ENCODE measurements around the gene TACC2. TPM values are rescaled to one million over a fixed set of nuclear protein-coding genes. Genes with fewer than 3 reads are reported as not detected.
A peak's percentile ranks its signal among the peaks of the same experiment; 100 is the strongest.
"Not testable (repeated sequence)": the region's sequence is repeated elsewhere in the genome, so short reads cannot be mapped to it uniquely, and the experiment has no call there.

TACC2 gene
- total RNA-seq, 2 donors from 2014 or later: 0.19 TPM; not detected in 1

DNA sequence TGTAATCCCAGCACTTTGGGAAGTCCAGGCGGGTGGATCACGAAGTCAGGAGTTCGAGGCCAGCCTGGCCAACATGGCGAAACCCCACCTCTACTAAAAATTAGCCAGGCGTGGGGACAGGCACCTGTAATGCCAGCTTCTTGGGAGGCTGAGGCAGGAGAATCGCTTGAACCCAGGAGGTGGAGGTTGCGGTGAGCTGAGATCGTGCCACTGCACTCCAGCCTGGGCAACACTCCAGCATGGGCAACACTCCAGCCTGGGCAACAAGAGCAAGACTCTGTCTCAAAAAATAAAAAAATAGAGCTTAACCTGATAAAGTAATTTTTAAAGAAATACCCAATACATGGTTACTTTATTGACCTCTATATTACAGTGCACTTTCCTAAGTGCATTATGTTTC is 19.9 kb upstream of the TACC2 start:
- ATAC-seq (replicated peaks in 1 of 2); H3K27ac Mint-ChIP-seq; H3K9me3 Mint-ChIP-seq; H3K4me1 Mint-ChIP-seq (ENCODE audit: low read depth); H3K27me3 Mint-ChIP-seq (ENCODE audit: low read depth); DNase-seq; H3K4me3 Mint-ChIP-seq: not testable (repeated sequence)
- H3K36me3 Mint-ChIP-seq (ENCODE audit: insufficient read depth in 2 of 2): peaks cover 0 to 14% of the 10 kb centered on the region in 2 donors

DNA sequence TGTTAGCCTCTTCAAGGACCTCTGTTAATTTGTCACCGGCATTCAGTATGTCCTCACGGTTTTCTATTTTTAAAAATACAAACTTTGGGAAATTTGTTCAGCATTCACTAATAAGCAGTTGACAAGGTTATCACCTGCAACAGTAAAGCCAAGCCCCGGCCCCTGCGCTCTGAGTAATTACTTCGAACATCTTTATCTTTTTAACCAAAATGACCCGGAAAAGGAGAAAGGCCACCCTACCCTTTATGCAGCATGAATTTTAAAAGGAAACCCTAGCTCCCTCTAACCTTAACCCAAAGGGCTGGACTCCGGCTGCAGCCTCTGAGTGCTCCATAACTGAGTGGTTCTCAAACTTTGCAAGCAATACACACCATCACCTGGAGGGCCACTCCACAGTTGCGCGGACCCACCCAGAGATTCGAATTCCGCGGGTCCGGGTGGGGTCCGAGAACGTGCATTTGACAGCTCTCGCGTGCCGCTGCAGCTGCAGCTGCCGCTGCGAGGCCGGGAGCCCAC is 14.9 kb upstream of the TACC2 start:
- peaks cover 1 to 8% of the 10 kb centered on the region in 2 donors for H3K36me3 Mint-ChIP-seq (ENCODE audit: insufficient read depth in 2 of 2)
- H3K27ac Mint-ChIP-seq: peak overlapping the region; percentile 33
- H3K4me3 Mint-ChIP-seq: peak overlapping the region; percentile 90 to 96
- H3K4me1 Mint-ChIP-seq (ENCODE audit: low read depth): peaks cover 6% of the 10 kb centered on the region
- no peaks in the 10 kb centered on the region for H3K27me3 Mint-ChIP-seq (ENCODE audit: low read depth)
- DNase-seq (no peak), ATAC-seq (replicated peaks in 1 of 2) (peak in 1 of 2 donors; percentile 12)
- peaks cover 0 to 6% of the 10 kb centered on the region in 2 donors for H3K9me3 Mint-ChIP-seq

DNA sequence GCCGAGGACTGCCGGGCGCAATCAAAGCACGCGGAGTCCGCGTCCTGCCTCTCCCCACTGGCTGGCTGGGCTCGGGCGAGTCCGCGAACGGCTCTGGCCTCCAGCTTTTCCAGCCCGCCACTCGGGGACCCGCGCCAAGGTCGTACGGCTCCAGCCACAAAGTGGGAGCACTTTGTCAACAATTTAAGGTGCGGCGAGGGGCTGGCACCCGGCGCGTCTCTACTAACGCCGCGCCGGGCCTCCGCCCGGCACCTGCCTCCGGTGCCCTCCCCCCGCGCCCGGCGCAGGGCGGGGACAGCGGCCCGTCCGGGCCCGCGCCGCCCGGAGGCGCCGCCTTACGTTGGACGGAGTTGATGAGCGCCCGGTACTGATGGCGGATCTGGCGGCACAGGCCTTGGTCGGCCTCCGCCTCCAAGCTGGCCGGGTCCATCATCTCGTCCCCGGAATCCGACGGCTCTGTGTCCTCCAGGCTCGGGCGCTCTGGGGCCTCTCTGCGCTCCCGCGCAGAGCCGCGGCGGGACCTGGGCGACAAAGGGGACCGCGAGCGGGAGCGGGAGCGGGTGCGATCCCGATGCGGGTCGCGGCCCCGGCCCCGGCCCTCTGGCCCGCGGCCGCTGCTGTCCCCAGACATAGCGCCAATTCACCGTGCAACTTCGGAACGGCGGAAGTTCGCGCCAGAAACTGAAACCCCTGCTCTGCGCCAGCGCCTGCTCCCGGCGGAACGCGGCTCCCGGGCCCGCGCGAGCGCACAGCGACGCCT is 14.2 kb upstream of the TACC2 start, which contains the start of gene NSMCE4A:
NSMCE4A (minus strand) TSS at position 683 of the 760 bp plus-strand sequence; CDS start at position 631, 52 bp downstream.
- DNase-seq: peak; percentile 81 to 83
- Mint-ChIP-seq H3K27ac (peak within 1 kb of the TSS; percentile 33), H3K4me1 (ENCODE audit: low read depth) (peaks cover 6% of the 10 kb centered on the region), H3K27me3 (ENCODE audit: low read depth) (no peaks in the 10 kb centered on the region), H3K9me3 (peaks cover 0 to 6% of the 10 kb centered on the region in 2 donors), H3K4me3 (peak within 1 kb of the TSS; percentile 90 to 96), H3K36me3 (ENCODE audit: insufficient read depth in 2 of 2) (peaks cover 1 to 8% of the 10 kb centered on the region in 2 donors)
- ATAC-seq (replicated peaks in 1 of 2): peak; percentile 91 to 93

DNA sequence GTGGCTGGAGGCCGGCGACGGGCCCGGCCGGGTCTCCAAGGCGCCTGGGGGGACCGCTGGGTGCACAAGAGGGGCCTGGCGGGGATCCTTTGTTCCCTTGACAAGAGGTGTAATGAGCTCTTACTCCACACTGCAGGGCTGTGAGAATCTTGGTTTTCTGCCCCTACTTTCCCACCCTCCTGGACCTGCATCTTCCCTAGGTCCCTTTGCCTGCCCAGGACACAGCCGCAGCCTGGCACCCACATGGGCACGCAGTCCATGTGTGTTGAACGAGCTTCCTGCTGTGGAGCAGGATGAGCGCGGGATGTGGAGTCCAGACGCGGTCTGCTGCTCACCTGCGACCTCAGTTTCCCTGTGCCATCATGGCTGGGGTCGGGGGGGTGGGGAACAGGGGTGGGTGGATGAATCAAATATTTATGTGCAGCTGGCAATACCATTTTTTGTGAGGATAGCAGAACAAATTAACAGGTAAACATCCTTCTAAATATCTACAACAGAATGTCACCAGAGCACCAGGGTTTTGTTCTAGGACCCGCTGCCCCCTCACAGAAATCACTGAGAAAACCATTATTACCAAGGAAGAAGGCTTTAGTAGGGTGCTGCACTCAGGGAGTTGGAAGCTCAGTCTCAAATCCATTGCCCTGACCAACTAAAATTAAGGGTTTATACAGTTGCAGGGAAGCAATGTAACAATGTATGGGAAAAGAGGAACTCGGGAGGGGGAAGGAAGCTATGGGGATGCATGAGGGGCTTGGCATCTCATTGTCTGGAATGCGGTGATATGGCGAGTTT is 13.5 kb upstream of the TACC2 start:
- no peak overlapping the region for H3K27ac Mint-ChIP-seq
- H3K4me3 Mint-ChIP-seq: peak overlapping the region; percentile 61 to 69
- H3K4me1 Mint-ChIP-seq (ENCODE audit: low read depth): peaks cover 6% of the 10 kb centered on the region
- H3K27me3 Mint-ChIP-seq (ENCODE audit: low read depth): no peaks in the 10 kb centered on the region
- no peak for DNase-seq
- peaks cover 0 to 6% of the 10 kb centered on the region in 2 donors for H3K9me3 Mint-ChIP-seq
- ATAC-seq (replicated peaks in 1 of 2): peak in 1 of 2 donors; percentile 15
- peaks cover 1 to 8% of the 10 kb centered on the region in 2 donors for H3K36me3 Mint-ChIP-seq (ENCODE audit: insufficient read depth in 2 of 2)

DNA sequence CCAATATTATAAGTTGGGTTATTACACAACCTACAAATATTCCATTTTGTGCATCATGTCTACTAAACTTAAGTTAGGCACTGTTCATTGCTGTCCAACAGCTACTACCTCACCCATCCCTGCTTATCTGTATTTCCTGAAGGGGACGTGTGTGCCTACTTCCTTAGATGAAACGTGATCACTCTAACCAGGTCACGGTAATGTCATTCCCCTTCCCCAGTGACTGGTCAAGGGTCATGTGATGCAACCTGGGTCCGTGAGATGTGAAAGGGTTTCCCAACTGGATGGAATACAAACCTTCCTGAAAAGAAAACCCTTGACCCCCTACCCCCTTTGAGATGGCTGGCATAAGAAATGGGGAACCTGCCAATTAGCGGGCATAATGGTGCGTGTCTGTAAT is 12.4 kb upstream of the TACC2 start:
- no peak for ATAC-seq (replicated peaks in 1 of 2)
- H3K4me1 Mint-ChIP-seq (ENCODE audit: low read depth): peaks cover 6% of the 10 kb centered on the region
- no peak for DNase-seq
- no peak overlapping the region for H3K4me3 Mint-ChIP-seq
- peaks cover 8% of the 10 kb centered on the region for H3K27me3 Mint-ChIP-seq (ENCODE audit: low read depth)
- peaks cover 1 to 6% of the 10 kb centered on the region in 2 donors for H3K9me3 Mint-ChIP-seq
- no peak overlapping the region for H3K27ac Mint-ChIP-seq
- H3K36me3 Mint-ChIP-seq (ENCODE audit: insufficient read depth in 2 of 2): peaks cover 1 to 4% of the 10 kb centered on the region in 2 donors

DNA sequence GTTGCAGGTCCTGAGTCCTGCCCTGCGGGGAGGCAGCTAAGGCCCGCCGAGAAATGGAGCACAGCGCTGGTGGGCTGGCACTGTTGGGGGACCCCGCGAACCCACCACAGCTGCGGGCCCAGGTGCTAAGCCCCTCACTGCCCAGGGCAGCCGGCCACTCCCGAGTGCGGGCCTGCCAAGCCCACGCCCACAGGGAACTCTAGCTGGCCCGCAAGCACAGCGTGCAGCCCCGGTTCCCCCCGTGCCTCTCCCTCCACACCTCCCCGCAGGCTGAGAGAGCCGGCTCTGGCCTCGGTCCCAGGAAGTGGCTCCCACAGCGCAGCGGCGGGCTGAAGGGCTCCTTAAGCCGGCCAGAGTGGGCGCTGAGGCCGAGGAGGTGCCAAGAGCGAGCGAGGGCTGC is 10.5 kb upstream of the TACC2 start:
- ATAC-seq (replicated peaks in 1 of 2): no peak

DNA sequence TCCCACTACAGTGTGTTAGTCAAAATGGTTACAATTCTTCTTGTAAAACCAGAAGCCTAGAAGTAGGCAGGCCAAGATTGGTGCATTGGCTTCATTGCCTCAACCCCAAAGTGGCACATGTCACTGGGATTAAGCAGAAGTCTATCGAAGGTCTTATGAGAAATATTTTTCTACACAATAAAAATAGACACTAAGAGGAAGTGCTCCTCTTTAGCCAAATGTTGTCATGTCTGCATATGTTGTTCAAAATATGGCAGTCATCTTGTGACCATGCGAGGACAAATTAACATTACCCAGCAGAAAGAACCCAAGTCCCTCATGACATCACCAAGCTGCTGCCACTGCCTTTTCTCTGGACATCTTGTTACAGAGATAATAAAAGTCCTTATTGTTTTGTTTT is 7.6 kb upstream of the TACC2 start:
- DNase-seq (no peak), ATAC-seq (replicated peaks in 1 of 2) (no peak)
- peaks cover 8% of the 10 kb centered on the region for H3K27me3 Mint-ChIP-seq (ENCODE audit: low read depth)
- peaks cover 6 to 15% of the 10 kb centered on the region in 2 donors for H3K9me3 Mint-ChIP-seq
- H3K36me3 Mint-ChIP-seq (ENCODE audit: insufficient read depth in 2 of 2): peaks cover 12 to 13% of the 10 kb centered on the region in 2 donors
- H3K4me1 Mint-ChIP-seq (ENCODE audit: low read depth): no peaks in the 10 kb centered on the region
- H3K4me3 Mint-ChIP-seq: no peak overlapping the region
- H3K27ac Mint-ChIP-seq: no peak overlapping the region

More for the DNA sequence above, 10.5 kb upstream of the TACC2 start:
- H3K9me3 Mint-ChIP-seq: peaks cover 3 to 8% of the 10 kb centered on the region in 2 donors
- peaks cover 2% of the 10 kb centered on the region for H3K4me1 Mint-ChIP-seq (ENCODE audit: low read depth)
- no peak overlapping the region for H3K4me3 Mint-ChIP-seq
- peaks cover 1 to 4% of the 10 kb centered on the region in 2 donors for H3K36me3 Mint-ChIP-seq (ENCODE audit: insufficient read depth in 2 of 2)
- H3K27me3 Mint-ChIP-seq (ENCODE audit: low read depth): peaks cover 8% of the 10 kb centered on the region
- no peak for DNase-seq
- no peak overlapping the region for H3K27ac Mint-ChIP-seq

DNA sequence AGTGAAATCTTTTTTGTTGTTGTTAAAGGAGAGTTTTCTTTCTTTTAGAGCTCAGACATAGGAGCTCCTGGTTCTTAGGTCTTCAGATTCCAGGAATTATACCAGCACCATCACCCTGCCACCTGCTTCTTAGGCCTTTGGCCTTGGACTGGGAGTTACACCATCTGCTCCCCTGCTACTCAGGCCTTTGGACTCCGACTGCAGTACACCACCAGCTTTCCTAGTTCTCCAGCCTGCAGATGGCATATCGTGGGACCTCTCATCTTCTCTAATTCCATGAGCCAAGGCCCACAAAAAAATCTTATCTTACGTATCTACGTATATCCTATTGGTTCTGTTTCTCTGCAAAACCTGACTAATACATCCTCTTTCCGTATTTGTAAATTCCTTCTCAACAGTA is 5.1 kb upstream of the TACC2 start:
- ATAC-seq (replicated peaks in 1 of 2) (no peak), DNase-seq (no peak)
- Mint-ChIP-seq H3K27ac (no peak overlapping the region), H3K4me3 (no peak overlapping the region), H3K36me3 (ENCODE audit: insufficient read depth in 2 of 2) (peaks cover 12 to 14% of the 10 kb centered on the region in 2 donors), H3K9me3 (peaks cover 8 to 16% of the 10 kb centered on the region in 2 donors), H3K27me3 (ENCODE audit: low read depth) (peaks cover 8% of the 10 kb centered on the region), H3K4me1 (ENCODE audit: low read depth) (peaks cover 10% of the 10 kb centered on the region)

DNA sequence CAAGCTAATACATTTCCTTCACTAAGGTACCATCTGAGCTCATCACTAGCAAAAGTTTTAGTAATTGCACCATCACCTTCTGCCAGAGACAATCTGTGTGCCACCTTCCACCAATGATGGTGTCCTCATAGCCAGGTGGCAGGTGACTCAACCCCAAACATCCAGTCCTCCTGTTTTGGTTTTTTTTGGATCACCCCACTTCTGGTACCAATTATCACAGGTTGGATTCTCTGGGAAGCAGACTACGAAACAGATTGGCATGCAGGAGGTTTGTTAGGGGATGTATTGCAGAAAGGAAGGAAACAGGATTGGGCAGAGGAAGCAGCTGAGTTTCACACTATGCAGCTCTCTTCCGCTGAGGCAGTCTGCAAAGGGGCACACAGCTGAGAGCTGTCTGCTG is 4.5 kb upstream of the TACC2 start:
- ATAC-seq (replicated peaks in 1 of 2): no peak
- Mint-ChIP-seq H3K27me3 (ENCODE audit: low read depth) (peaks cover 8% of the 10 kb centered on the region), H3K9me3 (peaks cover 8 to 16% of the 10 kb centered on the region in 2 donors), H3K36me3 (ENCODE audit: insufficient read depth in 2 of 2) (peaks cover 12 to 14% of the 10 kb centered on the region in 2 donors), H3K4me3 (no peak overlapping the region), H3K4me1 (ENCODE audit: low read depth) (peaks cover 10% of the 10 kb centered on the region), H3K27ac (no peak overlapping the region)
- no peak for DNase-seq

DNA sequence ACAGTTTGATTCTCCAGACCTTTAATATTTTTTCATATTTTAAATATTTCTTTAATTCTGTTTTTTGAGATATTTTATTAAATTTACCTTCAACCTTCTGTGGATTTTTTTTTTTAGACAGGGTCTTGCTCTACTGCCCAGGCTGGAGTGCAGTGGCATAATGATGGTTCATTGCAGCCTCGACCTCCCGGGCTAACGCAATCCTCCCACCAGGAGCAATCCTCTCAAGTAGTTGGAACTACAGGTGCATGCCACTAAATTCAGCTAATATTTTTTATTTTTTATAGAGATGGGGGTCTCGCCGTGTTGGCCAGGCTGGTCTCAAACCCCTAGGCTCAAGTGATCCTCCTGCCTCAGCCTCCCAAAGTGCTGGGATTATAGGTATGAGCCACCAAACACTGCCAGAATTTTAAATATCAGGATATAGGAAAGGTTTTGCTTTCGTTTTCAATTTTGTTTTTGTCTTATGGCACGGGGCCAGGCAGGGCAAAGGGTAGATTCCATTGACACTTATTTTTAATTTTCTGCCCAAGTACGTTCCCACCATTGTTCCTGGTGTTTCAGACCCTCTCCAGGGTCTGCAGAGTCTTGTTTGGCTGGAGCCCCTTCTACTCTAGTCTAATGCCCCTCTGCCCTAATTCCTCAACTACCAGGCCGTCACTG is 1.2 kb downstream of the TACC2 start:
- no peak for DNase-seq
- peaks cover 6% of the 10 kb centered on the region for H3K27me3 Mint-ChIP-seq (ENCODE audit: low read depth)
- H3K27ac Mint-ChIP-seq: no peak overlapping the region
- H3K36me3 Mint-ChIP-seq (ENCODE audit: insufficient read depth in 2 of 2): peaks cover 1 to 5% of the 10 kb centered on the region in 2 donors
- ATAC-seq (replicated peaks in 1 of 2): no peak
- peaks cover 2 to 5% of the 10 kb centered on the region in 2 donors for H3K9me3 Mint-ChIP-seq
- H3K4me1 Mint-ChIP-seq (ENCODE audit: low read depth): peaks cover 10% of the 10 kb centered on the region
- H3K4me3 Mint-ChIP-seq: no peak overlapping the region

DNA sequence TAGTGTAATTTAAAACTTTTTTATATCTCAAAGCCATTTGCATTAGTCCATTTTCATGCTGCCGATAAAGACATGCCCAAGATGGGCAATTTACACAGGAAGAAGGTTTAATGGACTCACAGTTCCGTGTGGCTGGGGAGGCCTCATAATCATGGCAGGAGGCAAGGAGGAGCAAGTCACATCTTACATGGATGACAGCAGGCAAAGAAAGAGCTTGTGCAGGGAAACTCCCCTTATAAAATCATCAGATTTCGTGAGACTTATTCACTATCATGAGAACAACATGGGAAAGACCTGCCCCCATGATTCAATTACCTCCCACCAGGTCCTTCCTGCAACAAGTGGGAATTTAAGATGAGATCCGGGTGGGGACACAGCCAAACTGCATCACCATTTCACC is 2.8 kb downstream of the TACC2 start:
- H3K27ac Mint-ChIP-seq; H3K9me3 Mint-ChIP-seq; H3K4me3 Mint-ChIP-seq; ATAC-seq (replicated peaks in 1 of 2); DNase-seq; H3K36me3 Mint-ChIP-seq (ENCODE audit: insufficient read depth in 2 of 2): not testable (repeated sequence)
- Mint-ChIP-seq H3K4me1 (ENCODE audit: low read depth) (peaks cover 10% of the 10 kb centered on the region), H3K27me3 (ENCODE audit: low read depth) (peaks cover 14% of the 10 kb centered on the region)

DNA sequence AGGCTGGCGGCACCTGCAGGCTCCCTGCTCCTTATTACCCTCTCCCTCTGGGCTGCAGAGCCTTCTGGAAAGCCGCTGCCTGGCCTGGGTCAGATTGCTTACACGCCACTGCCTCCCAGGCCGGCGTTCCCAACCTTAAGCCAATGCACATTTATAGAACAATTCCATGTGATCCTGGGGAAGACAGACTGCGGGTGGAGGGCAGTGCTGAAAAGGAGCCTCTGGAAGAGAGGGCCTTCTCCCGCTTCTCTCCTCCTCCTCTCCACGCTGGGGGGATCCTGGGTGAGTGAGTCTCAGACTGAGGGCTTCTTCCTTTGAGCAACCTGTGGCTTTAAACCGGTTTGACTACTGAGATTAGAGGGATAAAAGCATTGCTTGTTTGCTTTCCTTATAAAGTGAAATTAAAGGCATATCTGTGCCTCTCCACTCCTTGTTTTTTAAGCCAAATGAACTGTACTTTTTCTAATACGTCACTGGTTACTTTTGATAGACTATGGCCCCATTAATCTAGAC is 5.5 kb downstream of the TACC2 start:
- H3K4me1 Mint-ChIP-seq (ENCODE audit: low read depth): no peaks in the 10 kb centered on the region
- H3K27me3 Mint-ChIP-seq (ENCODE audit: low read depth): peaks cover 20% of the 10 kb centered on the region
- no peaks in the 10 kb centered on the region for H3K9me3 Mint-ChIP-seq
- no peak overlapping the region for H3K4me3 Mint-ChIP-seq
- DNase-seq (no peak), ATAC-seq (replicated peaks in 1 of 2) (no peak)
- no peaks in the 10 kb centered on the region for H3K36me3 Mint-ChIP-seq (ENCODE audit: insufficient read depth in 2 of 2)
- no peak overlapping the region for H3K27ac Mint-ChIP-seq
